Endodermal cell (in vitro differentiated cells): ENCODE results near the gene PIKFYVE. TPM values are rescaled to one million over a fixed set of nuclear protein-coding genes. Genes with fewer than 3 reads are reported as not detected.

ENCODE experiments used
- DNase-seq: peaks from one replicate; pipeline ENCODE4 v3.0.0-alpha.2; 2017
- H3K27ac ChIP-seq: 2 replicates; pipeline ENCODE4 v1.5.1; 2013; ENCODE audit warnings: mild to moderate bottlenecking, low read depth, low read length, moderate library complexity
- H3K27me3 ChIP-seq: 2 replicates; pipeline ENCODE4 v1.6.1; 2013; ENCODE audit warnings: mild to moderate bottlenecking, low read length, moderate library complexity; ENCODE audit not compliant: insufficient read depth, control insufficient read depth, poor library complexity, severe bottlenecking
- H3K36me3 ChIP-seq: 2 replicates; pipeline ENCODE4 v1.7.0; 2013; ENCODE audit warnings: mild to moderate bottlenecking, low read length, moderate library complexity; ENCODE audit not compliant: control insufficient read depth, insufficient read depth
- H3K4me1 ChIP-seq: one replicate; pipeline ENCODE4 v1.7.0; 2013; ENCODE audit warnings: low read length; ENCODE audit not compliant: control insufficient read depth, insufficient read depth
- H3K4me3 ChIP-seq: 2 replicates; pipeline ENCODE4 v1.5.1; 2013; ENCODE audit warnings: mild to moderate bottlenecking, low read length, moderate library complexity
- H3K9ac ChIP-seq: 2 replicates; pipeline ENCODE4 v1.6.1; 2013; ENCODE audit warnings: mild to moderate bottlenecking, low read length, moderate library complexity; ENCODE audit not compliant: poor library complexity, severe bottlenecking; ENCODE audit errors: extremely low read depth
- H3K9me3 ChIP-seq: 2 replicates; pipeline ENCODE4 v1.6.1; 2013; ENCODE audit warnings: mild to moderate bottlenecking, low read length, moderate library complexity; ENCODE audit not compliant: control insufficient read depth
- H3K27ac Mint-ChIP-seq: 2 replicates; pipeline ENCODE4 v1.8.0; 2020; ENCODE audit warnings: mixed read lengths
- H3K27me3 Mint-ChIP-seq: 2 replicates; pipeline ENCODE4 v1.8.0; 2021; ENCODE audit warnings: mild to moderate bottlenecking, mixed read lengths; ENCODE audit not compliant: insufficient read depth
- H3K36me3 Mint-ChIP-seq: 2 replicates; pipeline ENCODE4 v1.8.0; 2020; ENCODE audit warnings: low read depth, mixed read lengths
- H3K4me1 Mint-ChIP-seq: 2 replicates; pipeline ENCODE4 v1.8.0; 2020; ENCODE audit warnings: mixed read lengths
- H3K4me3 Mint-ChIP-seq: 2 replicates; pipeline ENCODE4 v1.8.0; 2020; ENCODE audit warnings: mild to moderate bottlenecking, moderate library complexity, mixed read lengths
- H3K9me3 Mint-ChIP-seq: 2 replicates; pipeline ENCODE4 v1.8.0; 2020; ENCODE audit warnings: mild to moderate bottlenecking, mixed read lengths
- WGBS, 2 experiments: methylation state at CpG; one replicate each; pipeline versions ENCODE4 v1.1.5 to v1.1.7; 2013; ENCODE audit warnings: missing lambda C conversion rate in 2 of 2, mixed read lengths in 1 of 2; ENCODE audit not compliant: insufficient coverage in 1 of 2, insufficient read length in 1 of 2; 5-methylcytosine and 5-hydroxymethylcytosine counted together
- total RNA-seq, 2 donors: library from RNA; stranded (reverse); fragmentation: NEBNext Ultra II Directional in 1 of 2; extraction: Animal tissue kit (Norgen Biotek cat#: 25700) in 1 of 2; gene quantifications; 2 replicates in 1 of 2; 3 replicates in 1 of 2; pipeline ENCODE4 v1.2.1, GENCODE V29; 2021
- TF ChIP-seq, protein P1 (sequence below): fragments of 200-600 bp; sonication (generic); conservative IDR thresholded peaks from 2 replicates; pipeline ENCODE4 v1.5.0; 2021; ENCODE audit warnings: antibody characterized with exemption, mild to moderate bottlenecking

PIKFYVE gene
- total RNA-seq, 2 donors from 2014 or later, result 34.9 to 41.2 TPM

- H3K36me3 ChIP-seq, result peaks cover 52% of the 10 kb centered on the region
- H3K4me3 Mint-ChIP-seq, result no peak overlapping the region
- H3K9me3 ChIP-seq, result no peaks in the 10 kb centered on the region
- H3K4me1 Mint-ChIP-seq, result peaks cover 22% of the 10 kb centered on the region
- H3K9me3 Mint-ChIP-seq, result no peaks in the 10 kb centered on the region
- no peak for DNase-seq
- H3K27me3 Mint-ChIP-seq, result no peaks in the 10 kb centered on the region
- no peak overlapping the region for H3K27ac ChIP-seq
- no peak overlapping the region for H3K27ac Mint-ChIP-seq
- H3K4me3 ChIP-seq, result no peak overlapping the region
- peaks cover 16% of the 10 kb centered on the region for H3K4me1 ChIP-seq
- H3K9ac ChIP-seq, result no peak overlapping the region
- peaks cover 70% of the 10 kb centered on the region for H3K36me3 Mint-ChIP-seq
- H3K27me3 ChIP-seq, result no peaks in the 10 kb centered on the region
- TF ChIP-seq, protein P1, sequence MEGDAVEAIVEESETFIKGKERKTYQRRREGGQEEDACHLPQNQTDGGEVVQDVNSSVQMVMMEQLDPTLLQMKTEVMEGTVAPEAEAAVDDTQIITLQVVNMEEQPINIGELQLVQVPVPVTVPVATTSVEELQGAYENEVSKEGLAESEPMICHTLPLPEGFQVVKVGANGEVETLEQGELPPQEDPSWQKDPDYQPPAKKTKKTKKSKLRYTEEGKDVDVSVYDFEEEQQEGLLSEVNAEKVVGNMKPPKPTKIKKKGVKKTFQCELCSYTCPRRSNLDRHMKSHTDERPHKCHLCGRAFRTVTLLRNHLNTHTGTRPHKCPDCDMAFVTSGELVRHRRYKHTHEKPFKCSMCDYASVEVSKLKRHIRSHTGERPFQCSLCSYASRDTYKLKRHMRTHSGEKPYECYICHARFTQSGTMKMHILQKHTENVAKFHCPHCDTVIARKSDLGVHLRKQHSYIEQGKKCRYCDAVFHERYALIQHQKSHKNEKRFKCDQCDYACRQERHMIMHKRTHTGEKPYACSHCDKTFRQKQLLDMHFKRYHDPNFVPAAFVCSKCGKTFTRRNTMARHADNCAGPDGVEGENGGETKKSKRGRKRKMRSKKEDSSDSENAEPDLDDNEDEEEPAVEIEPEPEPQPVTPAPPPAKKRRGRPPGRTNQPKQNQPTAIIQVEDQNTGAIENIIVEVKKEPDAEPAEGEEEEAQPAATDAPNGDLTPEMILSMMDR, result no peak
- WGBS, 2 experiments, result 83 to 97% methylated on average over 1 to 2 of the region's 2 CpGs
Observed at GRCh38 chr2:208320686-208321085, 54.6 kb downstream of the PIKFYVE start.

DNA sequence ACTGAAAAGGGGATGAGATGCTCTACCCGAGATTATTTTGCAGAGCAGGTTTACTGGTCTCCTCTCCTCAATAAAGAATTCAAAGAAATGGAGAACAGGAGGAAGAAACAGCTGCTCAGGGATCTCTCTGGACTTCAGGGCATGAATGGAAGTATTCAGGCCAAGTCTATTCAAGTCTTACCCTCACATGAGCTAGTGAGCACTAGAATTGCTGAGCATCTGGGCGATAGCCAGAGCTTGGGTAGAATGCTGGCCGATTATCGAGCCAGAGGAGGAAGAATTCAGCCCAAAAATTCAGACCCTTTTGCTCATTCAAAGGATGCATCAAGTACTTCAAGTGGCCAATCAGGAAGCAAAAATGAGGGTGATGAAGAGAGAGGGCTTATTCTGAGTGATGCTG lies 60.0 kb downstream of the PIKFYVE start:
- H3K4me1 Mint-ChIP-seq, result no peaks in the 10 kb centered on the region
- peaks cover 78% of the 10 kb centered on the region for H3K36me3 Mint-ChIP-seq
- no peaks in the 10 kb centered on the region for H3K9me3 Mint-ChIP-seq
- Histone ChIP-seq H3K27me3 (no peaks in the 10 kb centered on the region), H3K36me3 (peaks cover 84% of the 10 kb centered on the region), H3K9ac (no peak overlapping the region), H3K27ac (no peak overlapping the region), H3K4me3 (no peak overlapping the region), H3K4me1 (peaks cover 5% of the 10 kb centered on the region), H3K9me3 (no peaks in the 10 kb centered on the region)
- DNase-seq, result no peak
- H3K4me3 Mint-ChIP-seq, result no peak overlapping the region
- no peaks in the 10 kb centered on the region for H3K27me3 Mint-ChIP-seq
- no peak overlapping the region for H3K27ac Mint-ChIP-seq
- 90 to 94% methylated on average over 4 of the region's 4 CpGs for WGBS, 2 experiments
- TF ChIP-seq, protein P1, result no peak

- Mint-ChIP-seq H3K27me3 (no peaks in the 10 kb centered on the region), H3K27ac (no peak overlapping the region), H3K9me3 (no peaks in the 10 kb centered on the region), H3K4me1 (no peaks in the 10 kb centered on the region), H3K36me3 (peaks cover 76% of the 10 kb centered on the region), H3K4me3 (no peak overlapping the region)
- DNase-seq, result no peak
- no peak overlapping the region for H3K9ac ChIP-seq
- H3K4me1 ChIP-seq, result peaks cover 5% of the 10 kb centered on the region
- no peak overlapping the region for H3K4me3 ChIP-seq
- peaks cover 87% of the 10 kb centered on the region for H3K36me3 ChIP-seq
- no peak overlapping the region for H3K27ac ChIP-seq
- H3K9me3 ChIP-seq, result no peaks in the 10 kb centered on the region
- TF ChIP-seq, protein P1, result no peak
- H3K27me3 ChIP-seq, result no peaks in the 10 kb centered on the region
Observed at GRCh38 chr2:208329485-208329884, 63.4 kb downstream of the PIKFYVE start.
